Measurements from ENCODE around the gene SIGLEC11. TPM values are rescaled to one million over a fixed set of nuclear protein-coding genes. Genes with fewer than 3 reads are reported as not detected.

The SIGLEC11 gene
- total RNA-seq, 4 donors from 2014 or later, result 0.85 to 3.6 (median 1.3) TPM

- Histone ChIP-seq H3K4me1 (peaks cover 0 to 34% (median 8%) of the 10 kb centered on the region in 3 donors), H3K27ac (peak overlapping the region in 2 of 4 donors; percentile 47 to 55), H3K36me3 (peaks cover 0 to 77% of the 10 kb centered on the region in 2 donors), H3K4me3 (no peak overlapping the region), H3K27me3 (no peaks in the 10 kb centered on the region), H3K9me3 (no peaks in the 10 kb centered on the region)
- WGBS, 2 donors (ENCODE audit: low coverage in 1 of 2), result 66 to 79% methylated on average over 9 to 13 of the region's 21 CpGs
- peak; percentile 33 for ATAC-seq
- TF ChIP-seq CTCF (IDR thresholded peaks at IDR 0.05) (no peak), POLR2AphosphoS5 (IDR thresholded peaks at IDR 0.05) (no peak), POLR2A (IDR thresholded peaks at IDR 0.05) (no peak), EP300 (IDR thresholded peaks at IDR 0.05) (no peak)
Observed at GRCh38 chr19:49912965-49913685, 47.8 kb downstream of the SIGLEC11 start.

GRCh38 chr19:49911381-49912145, 49.4 kb downstream of the SIGLEC11 start:
- H3K4me1 ChIP-seq, result peaks cover 0 to 34% (median 8%) of the 10 kb centered on the region in 3 donors
- H3K36me3 ChIP-seq, result peaks cover 0 to 77% of the 10 kb centered on the region in 2 donors
- no peaks in the 10 kb centered on the region for H3K27me3 ChIP-seq
- no peaks in the 10 kb centered on the region for H3K9me3 ChIP-seq
- peak overlapping the region in 1 of 4 donors; percentile 22 for H3K27ac ChIP-seq
- peak; percentile 40 for ATAC-seq
- H3K4me3 ChIP-seq, result no peak overlapping the region
- no peak for TF ChIP-seq POLR2A (IDR thresholded peaks at IDR 0.05)
- TF ChIP-seq POLR2AphosphoS5 (IDR thresholded peaks at IDR 0.05), result no peak
- no peak for TF ChIP-seq EP300 (IDR thresholded peaks at IDR 0.05)
- TF ChIP-seq CTCF (IDR thresholded peaks at IDR 0.05), result no peak
- WGBS, 2 donors (ENCODE audit: low coverage in 1 of 2), result 0 to 59% methylated on average over 1 to 7 of the region's 9 CpGs

GRCh38 chr19:49910179-49910578, 50.8 kb downstream of the SIGLEC11 start:
- no peak overlapping the region for H3K27ac ChIP-seq

More at GRCh38 chr19:49910179-49910578, 50.8 kb downstream of the SIGLEC11 start:
- 92% methylated on average over 2 of the region's 5 CpGs; no CpG with 5 or more reads in 1 of the 2 donors for WGBS, 2 donors (ENCODE audit: low coverage in 1 of 2)
- Histone ChIP-seq H3K36me3 (peaks cover 0 to 74% of the 10 kb centered on the region in 2 donors), H3K4me1 (peaks cover 0 to 34% (median 8%) of the 10 kb centered on the region in 3 donors), H3K4me3 (no peak overlapping the region), H3K9me3 (no peaks in the 10 kb centered on the region), H3K27me3 (no peaks in the 10 kb centered on the region)
- TF ChIP-seq EP300 (IDR thresholded peaks at IDR 0.05) (no peak), POLR2A (IDR thresholded peaks at IDR 0.05) (no peak), CTCF (IDR thresholded peaks at IDR 0.05) (no peak), POLR2AphosphoS5 (IDR thresholded peaks at IDR 0.05) (no peak)
- no peak for ATAC-seq
